ENCODE measurements around the gene CAST.

DNA sequence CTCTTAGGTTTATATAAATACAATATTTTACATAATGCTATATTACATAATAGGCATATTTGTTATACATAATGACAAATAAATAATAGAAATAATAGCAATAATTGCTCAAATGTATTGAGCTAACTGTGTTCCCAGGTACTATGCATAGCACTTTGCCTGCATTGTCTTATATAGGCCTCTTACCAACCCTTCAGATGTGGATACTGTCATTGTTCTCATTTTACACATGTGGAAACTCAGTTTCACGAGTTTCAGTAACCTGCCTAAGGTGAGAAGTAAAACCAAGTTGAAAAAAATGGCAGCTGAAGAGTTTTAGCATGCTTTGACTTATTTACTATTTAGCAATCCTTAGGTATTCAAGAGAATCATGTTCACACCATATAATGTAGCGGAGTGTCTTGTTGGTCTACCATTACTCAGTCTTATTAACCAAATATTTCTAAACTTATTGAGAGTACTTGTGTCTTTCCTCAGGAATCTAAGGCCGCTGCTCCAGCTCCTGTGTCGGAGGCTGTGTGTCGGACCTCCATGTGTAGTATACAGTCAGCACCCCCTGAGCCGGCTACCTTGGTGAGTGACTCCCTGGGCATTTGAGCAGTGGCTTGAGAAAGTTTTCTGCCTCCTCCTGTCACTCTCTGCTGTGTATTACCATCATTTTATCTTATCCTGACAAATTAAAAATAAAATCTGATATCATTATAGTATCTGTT is 88.1 kb downstream of the CAST start:
- TF ChIP-seq CTCF (IDR thresholded peaks at IDR 0.05) (no peak), EP300 (IDR thresholded peaks at IDR 0.05) (no peak)
